H1 (cell line): ENCODE results near the gene NLK. TPM values are rescaled to one million over a fixed set of nuclear protein-coding genes. Genes with fewer than 3 reads are reported as not detected.

Experiments used
- CTCF ChIA-PET: fragments of 300-600 bp; sonication (Branson Sonifier 250); formaldehyde crosslinking; loops from one replicate; lab custom pipeline; 2021; ENCODE audit not compliant: partially characterized antibody; lab: Charles Lee
- POLR2A ChIA-PET: fragments of 300-600 bp; sonication (Branson Sonifier 250); formaldehyde crosslinking; loops from one replicate; lab custom pipeline; 2021; ENCODE audit warnings: inconsistent platforms; ENCODE audit not compliant: partially characterized antibody; lab: Charles Lee
- DNase-seq, 2 experiments: peaks; one replicate each; pipeline versions ENCODE4 v3.0.0 to v3.0.0-alpha.2; 2010 to 2022; ENCODE audit warnings: low spot score in 2 of 2, low read depth in 1 of 2, mixed read lengths in 1 of 2
- FAIRE-seq: peaks from 2 replicates; lab custom pipeline; 2011; peaks lifted over from hg19 to GRCh38; lab: Jason Lieb, UNC
- H2AFZ ChIP-seq: 2 replicates; pipeline ENCODE4 v1.8.1; 2012; ENCODE audit warnings: low read length, inconsistent platforms
- H2AK5ac ChIP-seq: 2 replicates; pipeline ENCODE4 v1.6.1; 2013; ENCODE audit warnings: low read depth, low read length
- H2BK120ac ChIP-seq: replicated peaks from 2 replicates; pipeline ENCODE3; 2013; ENCODE audit warnings: low read depth, low read length, inconsistent platforms
- H2BK12ac ChIP-seq: 2 replicates; pipeline ENCODE4 v1.6.1; 2013; ENCODE audit warnings: low read depth, low read length
- H2BK15ac ChIP-seq: 2 replicates; pipeline ENCODE4 v1.6.1; 2013; ENCODE audit warnings: low read length
- H2BK20ac ChIP-seq: 2 replicates; pipeline ENCODE4 v1.6.1; 2013; ENCODE audit warnings: low read length
- H2BK5ac ChIP-seq: 2 replicates; pipeline ENCODE4 v1.6.1; 2013; ENCODE audit warnings: low read depth, low read length
- H3K14ac ChIP-seq: 2 replicates; pipeline ENCODE4 v1.6.1; 2013; ENCODE audit warnings: inconsistent platforms; ENCODE audit not compliant: insufficient read length
- H3K18ac ChIP-seq: 2 replicates; pipeline ENCODE4 v1.6.1; 2013; ENCODE audit warnings: low read length; ENCODE audit errors: extremely low read depth
- H3K23ac ChIP-seq: 2 replicates; pipeline ENCODE4 v1.6.1; 2013; ENCODE audit warnings: inconsistent platforms; ENCODE audit not compliant: insufficient read length
- H3K23me2 ChIP-seq: 2 replicates; pipeline ENCODE4 v1.6.1; 2013; ENCODE audit warnings: low read depth, low read length
- H3K27ac ChIP-seq: 2 replicates; pipeline ENCODE4 v1.6.1; 2011; ENCODE audit warnings: low read depth, low read length, inconsistent platforms
- H3K27me3 ChIP-seq, 4 experiments: replicated peaks in 1 of 4; 1 replicate in 1 of 4; 2 replicates in 3 of 4; pipeline versions ENCODE4 v1.6.1 to v1.8.1; 2011 to 2013; ENCODE audit warnings: low read length in 3 of 4, mild to moderate bottlenecking in 3 of 4, inconsistent platforms in 2 of 4, mixed read lengths in 2 of 4, moderate library complexity in 1 of 4; ENCODE audit not compliant: control insufficient read depth in 3 of 4, insufficient read depth in 3 of 4; ENCODE audit errors: extremely low read depth in 1 of 4
- H3K36me3 ChIP-seq, 4 experiments: 2 replicates each; pipeline versions ENCODE4 v1.6.1 to v1.8.1; 2011 to 2013; ENCODE audit warnings: mild to moderate bottlenecking in 4 of 4, low read length in 3 of 4, moderate library complexity in 2 of 4, control low read depth in 1 of 4, inconsistent platforms in 1 of 4; ENCODE audit not compliant: insufficient read depth in 4 of 4, control insufficient read depth in 2 of 4
- H3K4ac ChIP-seq: replicated peaks from 2 replicates; pipeline ENCODE3; 2013; ENCODE audit warnings: low read length, low read depth, mixed read lengths, inconsistent platforms; ENCODE audit not compliant: insufficient read length
- H3K4me1 ChIP-seq, 4 experiments: replicated peaks in 1 of 4; 1 replicate in 1 of 4; 2 replicates in 3 of 4; pipeline versions ENCODE4 v1.6.1 to v1.8.1; 2011 to 2013; ENCODE audit warnings: low read length in 3 of 4, inconsistent platforms in 2 of 4, mixed read lengths in 1 of 4; ENCODE audit not compliant: insufficient read depth in 4 of 4, control insufficient read depth in 3 of 4
- H3K4me2 ChIP-seq, 2 experiments: 2 replicates each; pipeline versions ENCODE4 v1.6.1 to v1.8.1; 2011 to 2013; ENCODE audit warnings: low read depth in 2 of 2, low read length in 2 of 2, control low read depth in 1 of 2, inconsistent platforms in 1 of 2, mild to moderate bottlenecking in 1 of 2; ENCODE audit not compliant: insufficient read depth in 1 of 2
- H3K4me3 ChIP-seq, 4 experiments: fragments of 200-600, 300-600 bp in 1 of 4; sonication (generic), shearing (Covaris generic), sonication (Bioruptor Twin) in 1 of 4; 2 replicates each; pipeline versions ENCODE4 v1.5.1 to v1.8.1; 2011 to 2016; ENCODE audit warnings: low read length in 4 of 4, low read depth in 3 of 4, control low read depth in 2 of 4, inconsistent platforms in 2 of 4, mild to moderate bottlenecking in 2 of 4, mixed read lengths in 1 of 4, moderate library complexity in 1 of 4; ENCODE audit not compliant: insufficient read depth in 2 of 4; ENCODE audit errors: extremely low read depth in 1 of 4
- H3K56ac ChIP-seq: replicated peaks from 2 replicates; pipeline ENCODE3; 2013; ENCODE audit warnings: low read depth, mild to moderate bottlenecking, mixed read lengths, low read length, inconsistent platforms; ENCODE audit not compliant: insufficient read length
- H3K79me1 ChIP-seq: 2 replicates; pipeline ENCODE4 v1.6.1; 2013; ENCODE audit warnings: low read depth, low read length, control low read depth
- H3K79me2 ChIP-seq, 2 experiments: 2 replicates each; pipeline versions ENCODE4 v1.6.1 to v1.8.1; 2012 to 2013; ENCODE audit warnings: low read length in 2 of 2, mild to moderate bottlenecking in 2 of 2, inconsistent platforms in 1 of 2; ENCODE audit not compliant: insufficient read depth in 2 of 2, control insufficient read depth in 1 of 2
- H3K9ac ChIP-seq, 4 experiments: replicated peaks in 1 of 4; 1 replicate in 1 of 4; 2 replicates in 3 of 4; pipeline versions ENCODE4 v1.6.1 to v1.8.1; 2011 to 2013; ENCODE audit warnings: low read depth in 3 of 4, low read length in 3 of 4, control low read depth in 2 of 4, mild to moderate bottlenecking in 2 of 4, moderate library complexity in 2 of 4, inconsistent platforms in 1 of 4; ENCODE audit errors: extremely low read depth in 1 of 4
- H3K9me3 ChIP-seq, 2 experiments: 2 replicates each; pipeline versions ENCODE4 v1.6.1 to v1.8.1; 2012 to 2013; ENCODE audit warnings: mild to moderate bottlenecking in 2 of 2, moderate library complexity in 2 of 2, control low read depth in 1 of 2, inconsistent platforms in 1 of 2, low read depth in 1 of 2, low read length in 1 of 2, mixed read lengths in 1 of 2; ENCODE audit not compliant: insufficient read depth in 2 of 2
- H4K20me1 ChIP-seq, 2 experiments: replicated peaks in 1 of 2; 2 replicates each; pipeline versions ENCODE3 to v1.8.1; 2011 to 2013; ENCODE audit warnings: inconsistent platforms in 2 of 2, low read length in 2 of 2, mild to moderate bottlenecking in 1 of 2; ENCODE audit not compliant: insufficient read depth in 2 of 2, control insufficient read depth in 1 of 2
- H4K5ac ChIP-seq: 2 replicates; pipeline ENCODE4 v1.6.1; 2013; ENCODE audit warnings: low read length, low read depth, mixed read lengths, inconsistent platforms; ENCODE audit not compliant: insufficient read length
- H4K8ac ChIP-seq: 2 replicates; pipeline ENCODE4 v1.8.0; 2013; ENCODE audit warnings: mild to moderate bottlenecking, moderate library complexity, low read length, inconsistent platforms; ENCODE audit not compliant: insufficient read depth; ENCODE audit errors: extremely low read depth
- H4K91ac ChIP-seq: replicated peaks from 2 replicates; pipeline ENCODE3; 2013; ENCODE audit warnings: low read length, mixed read lengths, inconsistent platforms; ENCODE audit not compliant: insufficient read length
- ASH2L ChIP-seq: fragments of 200-600, 300-600 bp; sonication (generic); IDR thresholded peaks from one replicate; pipeline ENCODE4 v1.7.1; 2017; ENCODE audit warnings: low read length
- CEBPB ChIP-seq: IDR thresholded peaks from 2 replicates; pipeline ENCODE4 v1.6.1; 2012; ENCODE audit warnings: low read depth, low read length
- CREB1 ChIP-seq: IDR thresholded peaks from 2 replicates; pipeline ENCODE4 v1.6.1; 2012; ENCODE audit warnings: inconsistent platforms
- CTBP2 ChIP-seq: IDR thresholded peaks from 2 replicates; pipeline ENCODE4 v1.7.0; 2011; ENCODE audit warnings: borderline replicate concordance, mild to moderate bottlenecking, moderate library complexity, mixed read lengths, low read length; ENCODE audit not compliant: insufficient read depth, insufficient read length
- GTF2F1 ChIP-seq: IDR thresholded peaks from 2 replicates; pipeline ENCODE4 v1.6.1; 2012; ENCODE audit warnings: low read depth, low read length, improper control_type of control experiment, borderline replicate concordance
- HDAC2 ChIP-seq, 2 experiments: fragments of 300-600 bp in 1 of 2; sonication (generic) in 1 of 2; IDR thresholded peaks; 2 replicates each; pipeline ENCODE4 v1.6.1; 2011 to 2012; ENCODE audit warnings: low read depth in 2 of 2, low read length in 2 of 2, mild to moderate bottlenecking in 2 of 2, moderate library complexity in 2 of 2, borderline replicate concordance in 1 of 2, inconsistent platforms in 1 of 2
- HDAC6 ChIP-seq: IDR thresholded peaks from one replicate; pipeline ENCODE4 v1.7.1; 2012; ENCODE audit warnings: low read depth, mild to moderate bottlenecking, inconsistent platforms, low read length, moderate library complexity
- JUN ChIP-seq: IDR thresholded peaks from 2 replicates; pipeline ENCODE4 v1.6.1; 2011; ENCODE audit warnings: low read depth, mild to moderate bottlenecking, improper control_type of control experiment, low read length
- KDM5A ChIP-seq: fragments of 200-600 bp; IDR thresholded peaks from 2 replicates; pipeline ENCODE4 v1.7.1; 2012; ENCODE audit warnings: mild to moderate bottlenecking, low read length, inconsistent platforms, mixed read lengths
- POLR2AphosphoS5 ChIP-seq: IDR thresholded peaks from 2 replicates; pipeline ENCODE4 v1.6.1; 2011; ENCODE audit warnings: low read depth, low read length
- POU5F1 ChIP-seq: IDR thresholded peaks from 2 replicates; pipeline ENCODE4 v1.6.1; 2011; ENCODE audit warnings: low read depth, mild to moderate bottlenecking, low read length, moderate library complexity
- SAP30 ChIP-seq: fragments of 300-600 bp; sonication (generic); IDR thresholded peaks from 2 replicates; pipeline ENCODE4 v1.7.1; 2012; ENCODE audit warnings: low read length, moderate library complexity, mild to moderate bottlenecking, inconsistent platforms; ENCODE audit not compliant: insufficient read depth, insufficient replicate concordance
- YY1 ChIP-seq: IDR thresholded peaks from 2 replicates; pipeline ENCODE4 v1.6.1; 2011; ENCODE audit warnings: low read depth, mild to moderate bottlenecking, low read length
- WGBS, 2 experiments: shearing (Covaris generic) in 1 of 2; methylation state at CpG; one replicate each; pipeline versions ENCODE4 v1.1.6 to v1.1.7; 2013 to 2015; ENCODE audit warnings: low lambda C conversion rate in 2 of 2, mixed read lengths in 2 of 2, inconsistent platforms in 1 of 2, low coverage in 1 of 2, missing lambda C conversion rate in 1 of 2; ENCODE audit not compliant: insufficient replicate concordance in 2 of 2, insufficient coverage in 1 of 2, insufficient read length in 1 of 2; ENCODE audit errors: extremely low coverage in 1 of 2, missing lambda C conversion rate in 1 of 2; 5-methylcytosine and 5-hydroxymethylcytosine counted together
- polyA plus RNA-seq, 7 experiments: library from polyadenylated mRNA; depleted of rRNA in 3 of 7; stranded (reverse) in 5 of 7; unstranded in 2 of 7; fragments of >200 nt in 5 of 7; fragments of 200-250 nt in 2 of 7; gene quantifications; 1 replicate in 5 of 7; 2 replicates in 1 of 7; 4 replicates in 1 of 7; pipeline versions ENCODE4 v1.2.1 to v1.2.3, GENCODE V29; 2011 to 2013; ENCODE audit warnings: missing spikeins in 2 of 7, mixed read lengths in 2 of 7
- total RNA-seq: library from RNA; stranded (reverse); fragmentation: NEBNext Ultra II Directional; extraction: Animal tissue kit (Norgen Biotek cat#: 25700); gene quantifications from 2 replicates; pipeline ENCODE4 v1.2.1, GENCODE V29; 2021

Gene NLK
- total and polyA plus RNA-seq, 2 of the 8 experiments (the other 6 are each of a cell fraction or from before 2014, with no cell fraction given): 30.8 to 49.9 TPM

GRCh38 chr17:28020515-28020914 is 22.0 kb upstream of the NLK start:
- Histone ChIP-seq H3K27ac (no peak overlapping the region), H2BK5ac (no peak overlapping the region), H3K79me2 (no peaks in the 10 kb centered on the region), H3K4me2 (no peak overlapping the region), H3K9me3 (no peaks in the 10 kb centered on the region), H3K18ac (no peak overlapping the region), H3K4me3 (no peak overlapping the region), H4K20me1 (no peaks in the 10 kb centered on the region), H2BK12ac (no peak overlapping the region), H3K36me3 (no peaks in the 10 kb centered on the region), H3K23ac (no peak overlapping the region), H3K56ac (no peak overlapping the region), H2AK5ac (no peak overlapping the region), H3K23me2 (no peaks in the 10 kb centered on the region), H4K5ac (no peak overlapping the region), H2BK15ac (no peak overlapping the region), H3K14ac (no peak overlapping the region), H2BK120ac (no peak overlapping the region), H3K79me1 (no peaks in the 10 kb centered on the region), H4K8ac (no peak overlapping the region), H3K9ac (no peak overlapping the region), H3K4me1 (no peaks in the 10 kb centered on the region), H2AFZ (no peak overlapping the region), H3K4ac (no peak overlapping the region), H3K27me3 (no peaks in the 10 kb centered on the region), H2BK20ac (no peak overlapping the region), H4K91ac (no peak overlapping the region)
- WGBS, 2 experiments: 87% methylated on average over 1 of the region's 1 CpG; no CpG with 5 or more reads in 1 of the 2 experiments
- DNase-seq (no peak), FAIRE-seq (no peak)
- CTCF ChIA-PET: interaction anchor here (0.9 to 1.5 kb wide), 4 partner anchors 10 to 113 kb away, joined by 3 to 6 read pairs (median 4); no protein-coding TSS in a partner anchor
- POLR2A ChIA-PET: interaction anchor here (0.7 kb wide), 1 partner anchor 97 kb away, joined by 3 read pairs; no protein-coding TSS in a partner anchor
- no peak for TF ChIP-seq CTBP2
- TF ChIP-seq HDAC6: no peak
- TF ChIP-seq SAP30: no peak
- no peak for TF ChIP-seq YY1
- no peak for TF ChIP-seq ASH2L
- no peak for TF ChIP-seq GTF2F1
- TF ChIP-seq CEBPB: no peak
- TF ChIP-seq KDM5A: no peak
- no peak for TF ChIP-seq JUN
- no peak for TF ChIP-seq POU5F1
- no peak for TF ChIP-seq HDAC2 (IDR thresholded peaks at IDR 0.05; ENCODE audit: borderline replicate concordance in 1 of 2, low read depth in 2 of 2, low read length in 2 of 2)
- no peak for TF ChIP-seq POLR2AphosphoS5
- no peak for TF ChIP-seq CREB1
